Upper lobe of right lung (tissue), 1 donor: Measurements from ENCODE around the gene GUCY1A2. TPM values are rescaled to one million over a fixed set of nuclear protein-coding genes. Genes with fewer than 3 reads are reported as not detected.

Source experiments
- ATAC-seq: fragments of 200-7000 bp; cut with Tn5 transposase; one replicate; pipeline ENCODE4 v1.9.1; 2020; ENCODE audit warnings: mild to moderate bottlenecking, moderate library complexity
- DNase-seq: peaks from one replicate; pipeline ENCODE4 v3.0.0-alpha.2; 2020
- H3K27ac ChIP-seq: fragments of 200-600 bp; one replicate; pipeline ENCODE4 v1.8.0; 2022
- H3K27me3 ChIP-seq: fragments of 200-600 bp; one replicate; pipeline ENCODE4 v1.8.0; 2022; ENCODE audit warnings: mild to moderate bottlenecking
- H3K36me3 ChIP-seq: fragments of 200-600 bp; one replicate; pipeline ENCODE4 v1.8.0; 2022
- H3K4me1 ChIP-seq: fragments of 200-600 bp; one replicate; pipeline ENCODE4 v1.8.0; 2022
- H3K4me3 ChIP-seq: fragments of 200-600 bp; one replicate; pipeline ENCODE4 v1.8.0; 2022; ENCODE audit warnings: mild to moderate bottlenecking
- H3K9me3 ChIP-seq: fragments of 200-600 bp; one replicate; pipeline ENCODE4 v1.8.0; 2022
- CTCF ChIP-seq: fragments of 200-600 bp; IDR thresholded peaks from one replicate; pipeline ENCODE4 v1.8.0; 2022; ENCODE audit warnings: antibody characterized with exemption
- intact Hi-C: fragments of 100-400 bp; cut with DNase I; formaldehyde crosslinking; loops from one replicate; pipeline ENCODE4 v1.11.0; 2022
- total RNA-seq: library from RNA; stranded (reverse); fragmentation: NEBNext Ultra II Directional; extraction: Animal tissue kit (Norgen Biotek cat#: 25700); gene quantifications from one replicate; pipeline ENCODE4 v1.2.1, GENCODE V29; 2021
- donor health status: DM: no; HTN: yes; CAD: no; lungs with severe emphysema.

Gene GUCY1A2
- total RNA-seq, 1 donor from 2014 or later, result 31.1 TPM

- no peak for TF ChIP-seq CTCF
- no peaks in the 10 kb centered on the region for H3K9me3 ChIP-seq
- H3K27me3 ChIP-seq, result no peaks in the 10 kb centered on the region
- H3K4me1 ChIP-seq, result no peaks in the 10 kb centered on the region
- intact Hi-C loops, result no loop called here
- H3K4me3 ChIP-seq, result no peak overlapping the region
- ATAC-seq, result no peak
- H3K36me3 ChIP-seq, result no peaks in the 10 kb centered on the region
- no peak for DNase-seq
- no peak overlapping the region for H3K27ac ChIP-seq
Measured at GRCh38 chr11:106763501-106763900, 254.8 kb downstream of the GUCY1A2 start.

- no peaks in the 10 kb centered on the region for H3K4me1 ChIP-seq
- no peak overlapping the region for H3K4me3 ChIP-seq
- DNase-seq (no peak), ATAC-seq (no peak)
- no peaks in the 10 kb centered on the region for H3K36me3 ChIP-seq
- no peaks in the 10 kb centered on the region for H3K9me3 ChIP-seq
- H3K27ac ChIP-seq, result no peak overlapping the region
- intact Hi-C loops, result no loop called here
- no peak for TF ChIP-seq CTCF
- no peaks in the 10 kb centered on the region for H3K27me3 ChIP-seq
Measured at GRCh38 chr11:106761745-106762144, 256.5 kb downstream of the GUCY1A2 start.

GRCh38 chr11:106761240-106761639 lies 257.0 kb downstream of the GUCY1A2 start:
- no peak overlapping the region for H3K27ac ChIP-seq
- ATAC-seq (no peak), DNase-seq (no peak)
- H3K27me3 ChIP-seq, result no peaks in the 10 kb centered on the region
- H3K4me1 ChIP-seq, result no peaks in the 10 kb centered on the region
- no peaks in the 10 kb centered on the region for H3K9me3 ChIP-seq
- no peak overlapping the region for H3K4me3 ChIP-seq
- no peak for TF ChIP-seq CTCF
- no peaks in the 10 kb centered on the region for H3K36me3 ChIP-seq
- intact Hi-C loops, result no loop called here

- no peak for TF ChIP-seq CTCF
- Histone ChIP-seq H3K9me3 (no peaks in the 10 kb centered on the region), H3K4me3 (no peak overlapping the region), H3K4me1 (no peaks in the 10 kb centered on the region), H3K27me3 (no peaks in the 10 kb centered on the region), H3K36me3 (no peaks in the 10 kb centered on the region), H3K27ac (no peak overlapping the region)
- ATAC-seq, result no peak
- intact Hi-C loops, result no loop called here
- no peak for DNase-seq
Measured at GRCh38 chr11:106748059-106748458, 270.2 kb downstream of the GUCY1A2 start.

- no peak for TF ChIP-seq CTCF
- no peaks in the 10 kb centered on the region for H3K9me3 ChIP-seq
- no peak overlapping the region for H3K4me3 ChIP-seq
- H3K27me3 ChIP-seq, result no peaks in the 10 kb centered on the region
- ATAC-seq, result no peak
- DNase-seq, result no peak
- H3K27ac ChIP-seq, result no peak overlapping the region
- no peaks in the 10 kb centered on the region for H3K4me1 ChIP-seq
- no peaks in the 10 kb centered on the region for H3K36me3 ChIP-seq
- intact Hi-C loops, result no loop called here
Measured at GRCh38 chr11:106745941-106746340, 272.3 kb downstream of the GUCY1A2 start.

GRCh38 chr11:106733635-106734034 lies 284.6 kb downstream of the GUCY1A2 start:
- Histone ChIP-seq H3K27me3 (no peaks in the 10 kb centered on the region), H3K27ac (no peak overlapping the region), H3K9me3 (no peaks in the 10 kb centered on the region), H3K4me3 (no peak overlapping the region), H3K36me3 (no peaks in the 10 kb centered on the region), H3K4me1 (no peaks in the 10 kb centered on the region)
- ATAC-seq, result no peak
- intact Hi-C loops, result no loop called here
- no peak for DNase-seq
- no peak for TF ChIP-seq CTCF
